Midbrain (tissue), 1 donor: ENCODE data around the gene VEPH1.

Experiments used
- DNase-seq: peaks from one replicate; lab custom pipeline; 2025; lab: John Stamatoyannopoulos, UW

VEPH1 gene

DNA sequence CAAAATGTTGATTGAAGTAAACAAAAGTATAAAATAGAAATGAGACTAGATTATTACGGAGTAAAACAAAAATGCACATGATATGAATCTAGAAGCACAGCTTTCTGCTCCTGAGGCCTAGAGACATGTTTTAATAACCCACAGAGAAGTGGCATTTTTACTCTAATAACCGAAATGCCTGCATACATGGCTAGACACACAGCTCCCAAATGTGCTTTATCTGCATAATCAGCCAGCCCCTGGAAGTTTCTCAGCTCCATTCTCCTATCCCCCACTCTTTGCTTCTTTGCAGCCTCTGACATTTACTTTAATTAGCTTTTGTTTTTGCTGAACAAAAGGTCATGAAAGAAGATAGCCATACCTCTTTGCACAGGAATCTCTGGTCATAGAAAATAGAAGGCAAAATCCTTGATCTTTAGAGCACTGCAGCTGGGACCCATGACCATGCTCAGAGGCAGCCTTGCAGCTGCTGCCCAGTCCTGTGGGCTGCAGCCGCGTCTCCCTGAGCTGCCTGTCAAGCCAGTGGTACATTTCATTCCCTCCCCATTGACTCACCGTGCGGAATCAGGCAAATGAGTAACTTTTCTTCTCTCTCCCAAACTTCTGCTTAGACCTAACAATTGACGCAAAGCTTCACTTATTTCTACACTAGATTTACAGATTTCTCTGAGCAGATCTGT is at the start of gene VEPH1:
Gene VEPH1, minus strand, starts transcription at position 501 of the 680 bp plus-strand sequence. CDS start 8,067 bp downstream, outside the sequence.
- no peak for DNase-seq

DNA sequence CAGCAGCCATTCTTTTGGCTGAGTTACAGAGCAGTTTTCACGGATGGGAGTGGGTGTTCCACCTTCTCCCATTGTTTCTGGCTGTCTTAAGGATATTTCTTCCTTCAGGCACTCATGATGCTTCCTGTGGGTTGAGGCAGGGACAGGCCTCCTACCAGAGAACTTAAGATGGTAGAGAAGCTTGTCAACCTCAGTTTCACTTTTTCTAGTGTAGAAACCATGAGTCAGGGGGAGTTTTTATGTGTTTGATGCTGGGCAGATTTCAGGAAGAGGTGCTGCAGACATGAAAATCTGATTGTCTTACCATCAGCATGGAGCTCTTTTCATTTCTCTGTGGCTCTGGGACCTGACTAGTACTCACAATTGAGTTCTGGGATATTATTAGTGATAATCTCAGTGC is 48.7 kb upstream of the VEPH1 start:
- DNase-seq, result no peak

DNA sequence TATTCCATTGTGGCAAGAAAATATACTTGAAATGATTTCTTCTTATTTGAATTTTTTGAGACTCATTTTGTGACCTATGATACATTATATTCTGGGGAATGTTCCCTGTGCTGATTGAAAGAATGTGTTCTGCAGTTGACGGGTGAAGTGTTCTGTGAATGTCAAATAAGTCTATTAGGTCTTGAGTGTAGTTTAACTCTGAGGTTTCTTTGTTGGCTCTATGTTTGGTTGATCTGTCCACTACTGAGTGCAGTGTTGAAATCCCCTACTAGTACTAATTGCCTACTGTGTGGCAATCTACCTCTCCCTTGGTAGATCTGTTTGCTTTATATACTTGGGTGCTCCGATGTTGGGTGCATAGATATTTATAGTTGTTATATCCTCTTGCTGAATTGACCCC is 46.3 kb upstream of the VEPH1 start:
- no peak for DNase-seq

DNA sequence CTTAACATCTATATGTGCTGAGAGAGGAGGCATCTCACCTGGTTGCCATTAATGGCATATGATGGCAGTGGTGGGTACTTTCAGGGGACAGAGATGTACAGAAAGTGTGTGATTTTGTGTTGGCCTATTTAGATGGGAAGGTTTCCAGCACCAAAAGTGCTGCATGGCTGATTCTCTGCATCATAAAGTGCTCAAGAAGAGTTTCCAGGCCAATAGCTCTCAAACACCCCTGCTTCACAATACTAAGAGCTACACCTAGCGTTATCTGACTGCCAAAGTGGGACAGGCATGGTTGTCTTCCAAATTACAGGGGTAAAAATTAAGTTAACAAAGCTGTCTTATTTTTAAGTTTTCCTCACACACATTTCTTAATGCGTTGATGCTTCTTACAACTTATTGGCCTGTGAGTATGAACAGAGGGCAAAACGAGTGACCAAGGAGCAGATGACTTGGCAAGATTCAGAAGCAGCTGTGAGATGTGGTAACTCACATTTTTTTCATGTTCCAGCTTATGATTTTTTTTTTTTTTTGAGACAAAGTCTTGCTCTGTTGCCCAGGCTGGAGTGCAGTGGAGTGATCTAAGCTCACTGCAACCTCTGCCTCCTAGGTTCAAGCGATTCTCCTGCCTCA is 41.4 kb upstream of the VEPH1 start:
- no peak for DNase-seq

DNA sequence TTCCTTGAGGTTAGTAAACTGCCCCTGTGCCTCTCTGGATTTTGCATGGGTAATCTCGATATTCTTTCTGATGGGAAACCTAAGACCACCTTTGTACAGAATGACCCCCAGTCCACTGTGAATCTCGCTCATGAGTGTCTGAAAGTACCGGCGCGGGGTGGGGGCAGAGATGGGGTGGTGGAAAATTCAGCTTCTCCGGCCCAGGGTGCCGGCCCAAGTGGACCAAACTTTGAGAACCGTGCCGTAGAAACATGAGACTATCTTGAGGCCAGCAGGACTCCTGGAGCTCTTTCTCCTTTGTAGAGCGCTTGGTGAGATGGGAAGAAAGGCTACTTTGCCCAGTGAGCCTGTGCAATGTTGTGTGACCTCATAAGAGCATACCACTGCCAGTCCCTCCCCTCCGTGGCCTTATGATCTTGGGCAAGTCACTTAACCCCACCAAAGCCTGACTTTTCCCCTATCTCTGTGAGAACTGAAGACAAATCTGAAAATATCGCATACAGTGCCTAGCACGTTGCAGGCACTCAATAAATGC is 40.4 kb upstream of the VEPH1 start:
- DNase-seq, result no peak

DNA sequence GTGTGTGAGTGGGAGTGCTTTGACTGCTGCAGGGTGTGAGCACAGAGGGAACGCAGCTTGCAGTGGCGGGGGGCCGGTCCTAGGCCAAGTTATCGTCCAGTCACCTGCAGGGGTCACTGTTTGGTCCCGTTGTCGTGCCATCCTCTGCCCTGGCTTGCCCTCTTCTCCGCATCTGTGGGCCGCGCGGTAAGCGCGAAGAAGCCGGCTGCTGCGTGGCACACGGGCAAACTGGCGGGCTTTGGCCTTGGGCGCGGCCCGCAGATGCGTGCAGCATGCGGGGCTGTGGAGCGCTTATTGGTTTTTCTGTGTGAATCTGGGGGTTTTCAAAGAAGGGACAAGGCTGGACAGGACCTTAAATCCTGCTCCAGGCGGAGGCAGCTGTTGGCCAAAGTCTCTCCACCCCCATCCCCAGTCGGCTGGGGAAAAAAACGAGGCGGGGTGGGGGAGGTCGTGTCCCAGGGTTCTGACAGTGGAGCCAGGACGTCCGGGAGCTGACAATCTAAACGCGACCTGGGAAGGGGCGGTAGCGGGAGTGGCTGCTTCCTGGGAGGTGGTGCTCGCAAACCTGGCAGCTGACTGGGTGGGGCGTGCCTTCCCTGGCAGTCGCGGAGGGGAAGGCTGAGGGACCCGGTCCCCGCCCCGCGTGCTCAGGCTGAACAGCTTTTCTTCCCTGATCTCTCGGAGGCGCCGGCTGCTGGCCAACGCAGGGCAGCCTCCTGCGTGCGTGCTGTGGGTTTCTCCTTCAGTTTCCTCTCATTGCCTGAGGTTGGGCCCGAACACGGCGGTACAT is 39.7 kb upstream of the VEPH1 start:
- DNase-seq, result no peak

DNA sequence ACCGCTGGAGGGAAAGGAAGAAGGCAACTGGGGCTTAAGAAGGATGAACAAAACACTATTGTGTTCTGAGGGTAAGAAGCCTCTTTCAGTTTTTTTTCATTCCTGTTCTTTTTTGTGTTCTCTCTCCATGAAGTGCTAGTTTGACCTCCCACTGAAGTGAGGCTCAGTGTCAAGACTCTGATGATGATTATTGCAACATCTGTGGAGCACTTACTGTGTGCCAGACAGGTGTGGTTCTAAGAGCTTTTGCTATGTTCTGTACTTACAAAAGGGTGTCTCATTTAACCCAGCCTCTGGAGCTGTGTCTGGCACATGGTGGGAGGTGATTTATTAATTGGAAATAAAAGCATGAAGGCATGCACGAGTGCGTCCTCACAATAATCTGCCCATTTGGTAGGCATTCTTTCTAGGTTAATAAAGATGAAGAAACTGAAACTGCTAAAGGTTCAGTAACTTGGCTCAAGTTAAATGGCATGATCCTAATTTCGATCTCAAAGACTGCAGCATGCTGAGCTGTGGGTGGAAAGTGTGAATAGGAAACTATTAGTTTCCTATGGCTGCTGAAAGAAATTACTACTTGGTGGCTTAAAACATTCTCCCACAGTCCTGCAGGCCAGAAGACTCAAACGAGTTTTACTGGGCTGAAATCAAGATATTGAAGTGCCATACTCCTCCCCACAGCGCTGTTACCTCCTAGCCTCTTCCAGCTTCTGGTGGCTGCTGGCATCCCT is 38.5 kb upstream of the VEPH1 start:
- no peak for DNase-seq

DNA sequence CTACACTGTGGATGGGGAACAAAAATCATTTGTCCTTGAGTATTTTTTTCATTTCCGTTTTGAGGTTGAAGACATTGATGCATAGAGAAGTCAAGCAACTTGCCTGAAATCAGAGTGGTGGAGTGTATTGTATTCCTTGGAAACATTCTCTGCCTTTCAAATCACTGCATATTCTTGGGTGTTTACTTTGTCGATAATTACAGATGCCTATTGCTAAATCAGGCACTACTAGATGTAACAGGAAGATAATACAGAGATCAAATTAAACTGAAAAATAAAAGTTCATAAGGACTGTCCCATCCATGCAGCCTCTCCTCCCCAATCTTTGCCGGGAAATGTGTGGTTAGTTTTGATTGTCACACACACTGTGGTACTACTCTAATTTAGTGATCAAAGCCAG is 37.4 kb upstream of the VEPH1 start:
- no peak for DNase-seq

DNA sequence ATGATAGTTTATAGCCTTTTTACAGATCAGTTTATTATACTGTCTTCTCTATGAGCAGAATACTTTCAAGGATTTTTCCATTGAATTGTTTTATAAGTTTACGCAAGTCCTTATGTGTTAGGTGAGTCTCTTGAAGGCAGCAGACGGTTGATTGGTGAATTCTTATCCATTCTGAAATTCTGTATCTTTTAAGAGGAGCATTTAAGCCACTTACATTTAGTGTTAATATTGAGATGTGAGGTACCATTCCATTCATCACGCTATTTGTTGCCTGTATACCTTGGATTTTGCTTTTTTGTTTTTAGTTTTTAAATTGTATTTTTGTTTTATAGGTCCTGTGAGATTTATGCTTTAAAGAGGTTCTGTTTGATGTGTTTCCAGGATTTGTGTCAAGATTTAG is 32.5 kb upstream of the VEPH1 start:
- no peak for DNase-seq

DNA sequence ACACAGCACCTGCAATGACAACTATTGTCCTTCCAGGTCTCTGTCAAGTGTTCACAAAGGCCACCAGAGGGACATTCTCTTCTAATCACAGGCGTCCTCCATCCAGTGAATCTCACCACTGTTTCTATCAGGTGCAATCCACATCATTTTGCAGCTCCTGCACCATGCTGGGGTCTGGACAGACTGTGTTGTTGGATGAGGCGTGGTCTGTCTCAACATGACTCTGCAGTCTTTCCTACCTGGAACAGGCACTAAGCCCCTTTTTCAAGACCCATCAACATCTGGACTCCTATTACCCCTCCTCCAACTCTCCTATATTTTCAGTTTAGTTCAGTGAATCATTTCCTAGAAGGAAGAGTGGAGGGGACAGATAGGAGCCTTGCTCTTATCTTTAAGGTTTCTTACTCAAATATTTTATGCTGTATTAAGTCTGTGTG is 31.5 kb upstream of the VEPH1 start:
- DNase-seq, result no peak

DNA sequence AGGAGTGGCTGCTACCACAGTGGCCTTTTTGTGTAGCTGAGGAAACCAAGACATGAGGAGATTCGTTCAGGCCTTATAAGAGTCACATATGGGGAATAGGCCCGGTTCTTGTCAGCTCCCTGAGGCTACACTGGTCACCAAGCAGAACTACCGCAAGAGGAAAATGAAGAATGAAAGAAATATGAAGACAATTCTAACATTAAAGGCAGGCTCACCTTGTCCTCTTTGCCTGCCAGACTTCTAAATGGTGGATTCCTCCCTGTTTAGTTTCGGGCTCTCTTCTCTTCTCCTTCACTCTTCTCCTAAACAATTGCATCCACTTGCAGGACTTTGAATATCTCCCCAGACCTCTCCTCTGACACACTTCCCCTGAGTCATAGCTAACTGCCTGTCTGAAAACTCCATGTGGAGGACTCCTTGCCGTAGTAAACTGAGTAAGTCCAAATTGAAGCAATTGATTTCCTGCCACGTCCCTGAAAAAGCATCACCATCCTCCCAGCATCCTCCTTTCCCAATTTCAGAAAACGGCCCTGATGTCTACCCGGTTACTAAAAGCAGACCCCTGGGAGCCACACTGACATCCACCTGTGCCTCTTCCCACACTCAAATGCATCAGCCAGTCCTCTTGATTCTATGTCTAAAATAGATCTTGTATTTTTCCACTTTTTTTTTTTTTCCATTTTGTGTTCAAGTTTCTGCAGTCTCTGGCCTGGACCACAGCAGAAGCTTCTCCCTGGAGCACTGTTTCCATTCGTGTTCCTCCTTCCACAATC is 30.3 kb upstream of the VEPH1 start:
- DNase-seq, result no peak

DNA sequence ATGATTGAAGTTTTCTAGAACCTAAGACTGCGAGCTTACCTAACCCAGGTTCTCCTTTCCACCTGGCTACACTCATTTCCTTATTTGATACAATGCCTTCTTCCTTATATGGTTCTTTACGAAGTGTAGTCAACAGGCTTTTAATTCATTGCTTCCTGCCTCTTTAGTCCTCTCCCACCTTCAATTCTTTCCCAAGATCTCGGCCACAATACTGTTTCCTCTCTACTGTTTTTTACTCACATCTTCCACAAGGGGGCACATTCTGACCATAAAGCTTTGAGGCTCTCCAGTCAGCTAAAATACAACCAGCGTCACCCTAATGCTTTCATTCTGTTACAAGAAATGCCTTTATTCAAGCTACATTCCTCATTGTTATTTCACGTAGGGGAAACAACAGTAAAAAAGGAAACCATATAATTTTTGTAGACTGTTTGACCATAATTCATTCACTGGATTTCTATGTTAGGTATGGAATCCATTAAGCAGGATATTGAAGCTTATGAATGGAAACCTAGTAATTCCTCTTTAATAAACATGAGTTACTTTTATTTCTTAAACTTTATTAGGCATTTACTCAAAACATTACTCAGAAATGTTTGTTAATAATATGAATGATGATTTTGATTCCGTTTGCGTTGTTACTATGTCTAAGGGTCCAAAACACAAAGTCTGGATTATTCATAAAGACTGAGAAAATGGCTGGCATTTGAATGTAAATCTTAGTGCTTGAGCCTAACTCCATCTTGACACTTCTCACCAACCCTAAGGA is 29.5 kb upstream of the VEPH1 start:
- DNase-seq, result peak; percentile 77

DNA sequence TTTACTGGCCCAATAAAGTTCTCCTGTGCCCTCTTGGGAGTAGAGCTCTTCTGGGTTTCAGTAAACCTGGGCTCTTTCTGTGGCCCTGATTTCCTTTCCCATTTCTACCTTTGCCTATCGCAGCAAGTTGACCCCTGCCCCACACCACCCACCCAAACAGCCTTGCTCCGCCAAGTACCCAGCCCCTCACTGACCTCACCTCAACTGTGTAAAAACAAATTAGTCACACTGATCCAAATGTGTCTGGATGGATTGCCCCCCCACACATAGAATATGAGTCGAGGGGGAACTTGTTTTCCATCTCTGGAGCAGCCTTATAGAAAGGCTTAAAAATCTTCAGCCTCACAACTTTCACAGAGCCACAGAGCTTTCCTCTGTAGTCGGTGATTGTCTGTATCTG is 28.6 kb upstream of the VEPH1 start:
- no peak for DNase-seq

DNA sequence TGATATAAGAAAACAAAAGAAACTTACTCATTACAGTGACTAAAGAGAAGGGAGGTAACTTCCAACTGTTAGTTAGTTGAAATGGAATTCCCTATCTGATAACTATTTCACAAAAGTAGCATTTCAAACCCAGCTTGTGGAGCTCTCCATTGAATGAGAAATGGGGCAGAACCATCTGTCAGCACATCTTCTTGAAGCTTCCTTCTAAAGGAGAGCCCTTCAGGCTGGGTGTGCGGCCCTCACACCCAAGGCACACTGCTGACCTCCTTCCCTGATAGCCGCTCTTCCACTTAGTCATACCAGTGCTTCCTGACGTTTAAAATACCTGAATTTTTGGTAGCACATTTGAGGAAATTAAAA is 28.1 kb upstream of the VEPH1 start:
- DNase-seq, result no peak

DNA sequence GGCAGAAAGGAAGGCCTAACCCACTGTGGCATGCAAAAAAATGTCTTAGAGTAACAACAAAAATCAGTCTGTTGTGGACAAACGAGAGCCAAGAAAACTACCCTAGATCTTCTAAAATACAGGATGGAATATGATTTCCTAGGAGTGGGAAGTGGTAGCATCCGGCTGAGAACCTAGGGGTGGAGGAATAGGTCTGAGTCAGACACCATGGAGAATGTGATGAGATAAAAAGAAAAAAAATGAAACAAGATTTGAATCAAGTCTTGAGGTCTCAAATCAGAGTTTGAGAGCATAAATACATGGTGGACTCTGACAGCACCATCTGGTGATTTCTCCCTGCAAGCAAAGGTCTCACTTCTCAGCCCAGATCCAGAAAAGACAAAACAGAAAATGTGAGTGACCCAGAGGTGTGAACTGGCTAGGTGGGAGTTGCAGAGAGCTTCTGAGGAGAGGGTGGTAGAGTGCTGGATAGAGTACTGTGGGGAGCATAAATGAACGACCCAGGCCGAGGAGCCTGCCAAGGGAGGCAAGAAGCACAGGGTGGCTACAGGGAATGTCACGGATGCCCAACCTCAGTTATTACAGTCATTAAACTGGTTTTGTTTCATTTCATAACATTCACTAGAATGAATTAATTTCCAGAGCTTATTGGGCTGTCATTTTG is 27.6 kb upstream of the VEPH1 start:
- DNase-seq, result no peak

DNA sequence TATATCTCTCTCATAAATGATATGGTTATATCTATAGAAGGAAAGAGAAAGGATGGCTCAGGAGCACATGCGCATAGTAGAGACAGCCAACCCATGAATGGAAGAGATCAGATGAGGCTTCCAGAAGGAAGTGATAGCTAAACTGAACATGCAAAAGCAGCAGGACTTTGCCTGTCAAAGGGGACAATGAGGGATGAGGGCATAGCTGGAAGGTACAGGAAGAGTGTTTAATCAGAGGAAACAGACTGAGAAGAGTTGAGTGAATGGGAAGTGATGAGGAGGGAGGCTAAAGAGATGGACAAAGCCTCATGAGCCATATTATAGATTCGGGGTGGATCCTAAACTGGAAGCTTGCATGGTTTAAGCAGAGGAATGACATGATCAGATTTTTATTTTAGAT is 26.5 kb upstream of the VEPH1 start:
- no peak for DNase-seq

DNA sequence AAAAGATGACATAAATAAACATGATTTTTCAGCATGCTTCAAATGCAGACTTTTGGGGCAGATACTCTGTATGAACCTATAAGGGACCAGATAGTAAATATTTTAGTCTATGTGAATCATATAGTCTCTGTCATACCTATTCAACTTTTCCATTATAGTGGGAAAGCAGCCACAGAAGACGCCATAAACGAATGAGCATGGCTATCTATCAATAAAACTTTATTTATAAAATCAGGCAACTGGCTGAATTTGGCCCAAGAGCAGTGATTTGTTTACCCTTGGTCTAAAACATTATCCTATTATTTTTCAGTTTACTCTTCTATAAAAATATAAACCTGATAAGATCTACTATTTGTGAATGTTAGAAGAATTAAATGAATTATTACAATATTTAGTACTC is 25.9 kb upstream of the VEPH1 start:
- no peak for DNase-seq

DNA sequence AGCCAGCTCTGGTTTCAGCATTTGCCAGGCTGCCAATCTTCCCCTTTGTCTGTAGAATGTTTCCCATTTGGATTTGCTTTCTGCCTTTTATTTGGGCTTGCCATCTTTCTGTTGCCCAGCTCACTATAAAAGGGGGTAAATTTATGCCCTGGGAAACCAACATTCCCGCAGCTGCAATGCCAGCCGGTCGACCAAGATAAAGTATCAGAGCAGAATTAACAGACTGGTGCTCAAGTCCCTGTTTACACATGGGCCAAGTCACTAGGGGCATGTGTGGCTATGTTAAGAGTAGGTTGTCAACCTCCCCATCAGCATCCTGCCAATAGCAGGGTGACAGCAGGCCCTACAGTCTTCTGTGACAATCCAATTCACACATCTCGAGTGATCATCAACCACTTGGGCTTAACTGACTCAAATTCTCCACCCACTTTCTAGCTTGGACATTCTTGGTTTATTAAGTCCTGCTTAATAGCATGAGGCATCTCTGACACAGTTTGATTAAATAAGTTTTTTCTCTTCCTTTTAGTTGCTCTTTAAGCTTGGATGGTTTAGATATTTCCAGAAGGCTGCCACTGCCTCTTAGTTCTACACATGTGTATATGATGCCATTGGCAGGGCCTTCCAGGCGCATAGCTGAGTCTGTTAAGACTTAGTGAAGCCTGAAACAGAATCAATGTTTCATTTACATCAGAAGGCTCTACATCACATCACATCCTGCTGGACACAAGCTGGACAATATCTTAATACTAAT is 24.1 kb upstream of the VEPH1 start:
- no peak for DNase-seq

DNA sequence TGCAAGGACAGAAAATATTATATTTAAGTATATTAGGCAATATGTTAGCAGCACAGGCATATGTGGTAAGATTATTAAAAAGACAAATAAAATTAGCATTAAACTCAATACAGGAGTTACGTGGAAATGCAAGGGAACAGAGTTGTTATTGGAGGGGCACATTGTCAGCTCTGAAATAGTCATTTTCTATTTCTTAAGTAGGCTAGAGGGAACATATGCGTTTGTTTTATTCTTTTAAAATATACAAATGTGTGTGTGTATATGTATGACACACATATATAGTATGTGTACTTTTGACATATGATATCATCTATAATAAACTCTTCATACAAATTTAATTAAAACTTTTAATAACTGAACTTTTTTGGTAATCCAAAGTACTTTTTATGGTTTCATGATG is 22.8 kb upstream of the VEPH1 start:
- DNase-seq, result no peak
